GM21576 (cell line): ENCODE results near the gene AKT3.
"Not testable (repeated sequence)": the region's sequence is repeated elsewhere in the genome, so short reads cannot be mapped to it uniquely, and the experiment has no call there.

Experiments
- ATAC-seq: cut with Tn5 transposase; IDR thresholded peaks from one replicate; pipeline ENCODE4 v1.9.1; 2021; ENCODE audit warnings: mild to moderate bottlenecking, moderate library complexity; ENCODE audit not compliant: unreplicated experiment

The AKT3 gene

DNA sequence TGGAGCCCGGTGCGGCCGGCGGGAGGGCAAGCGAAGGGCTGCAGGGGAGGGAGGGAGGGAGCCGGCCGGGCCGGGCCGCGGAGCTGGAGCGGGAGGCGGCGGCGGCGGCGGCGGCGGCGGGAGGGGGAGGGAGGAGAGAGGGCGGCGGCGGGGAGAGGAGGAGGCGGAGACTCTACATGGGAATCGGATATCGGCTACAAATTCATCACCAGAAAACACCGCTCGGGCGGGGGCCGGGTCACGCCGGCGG lies at the start of gene AKT3:
Gene AKT3, minus strand, starts transcription at position 42 of the 250 bp plus-strand sequence. CDS start 7,073 bp downstream, outside the sequence.
- peak; percentile 51 for ATAC-seq

DNA sequence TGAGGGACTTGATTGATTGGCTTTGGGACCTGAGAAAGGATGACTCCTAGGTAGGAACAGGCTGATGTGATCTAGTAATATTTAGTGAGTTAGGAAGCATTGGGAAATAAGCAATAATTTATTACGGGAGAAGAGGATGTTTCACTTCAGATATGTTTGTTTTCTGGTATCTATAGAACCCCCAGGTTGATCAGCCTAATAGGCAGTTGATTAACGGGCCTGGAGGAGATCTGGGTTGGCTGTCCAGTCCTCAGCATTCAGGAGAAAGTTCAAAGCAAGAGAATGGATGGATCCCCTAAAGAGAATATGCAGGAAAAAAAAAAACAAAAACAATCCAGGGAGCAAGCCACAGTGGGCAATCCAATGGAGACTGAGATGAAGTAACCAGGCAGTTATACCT lies 48.2 kb upstream of the AKT3 start:
- no peak for ATAC-seq

DNA sequence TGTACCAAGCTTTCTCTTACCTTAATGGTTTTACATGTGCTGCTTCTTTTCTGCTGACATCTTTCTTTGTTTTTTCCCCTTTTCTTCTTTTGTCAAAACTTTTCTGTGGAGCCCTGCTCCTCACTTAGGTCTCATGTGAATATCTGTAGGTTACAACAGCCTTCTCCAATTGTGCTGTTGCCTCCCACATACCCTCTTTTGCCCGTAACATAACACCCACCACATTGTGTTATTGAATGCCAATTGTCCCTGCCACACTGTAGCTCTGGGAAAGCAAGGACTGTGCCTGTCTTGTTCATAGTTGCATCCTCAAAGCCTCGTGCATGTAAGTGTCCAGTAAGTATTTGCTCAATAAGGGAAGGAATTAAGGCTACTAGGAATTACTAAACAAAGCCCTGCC lies 46.3 kb upstream of the AKT3 start:
- ATAC-seq, result no peak

DNA sequence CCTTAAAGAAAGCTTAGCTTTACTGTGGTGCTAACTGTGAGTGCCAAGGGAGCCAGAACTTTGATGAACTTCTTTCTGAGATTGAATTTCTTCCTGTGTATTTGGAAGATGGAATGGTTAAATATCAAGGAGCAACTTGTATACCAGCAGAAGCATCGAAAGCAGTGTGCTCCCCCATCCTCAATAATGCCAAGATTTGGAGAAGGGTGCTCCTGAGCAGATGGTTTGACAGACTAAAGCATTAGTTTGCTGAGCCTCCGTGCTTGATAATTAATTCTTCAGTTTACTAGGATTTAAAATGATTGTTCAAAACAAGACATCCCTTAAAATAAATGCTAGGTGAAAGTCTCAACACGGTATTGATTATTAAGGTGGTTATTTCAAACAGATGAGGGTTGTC lies 42.4 kb upstream of the AKT3 start:
- ATAC-seq, result no peak

DNA sequence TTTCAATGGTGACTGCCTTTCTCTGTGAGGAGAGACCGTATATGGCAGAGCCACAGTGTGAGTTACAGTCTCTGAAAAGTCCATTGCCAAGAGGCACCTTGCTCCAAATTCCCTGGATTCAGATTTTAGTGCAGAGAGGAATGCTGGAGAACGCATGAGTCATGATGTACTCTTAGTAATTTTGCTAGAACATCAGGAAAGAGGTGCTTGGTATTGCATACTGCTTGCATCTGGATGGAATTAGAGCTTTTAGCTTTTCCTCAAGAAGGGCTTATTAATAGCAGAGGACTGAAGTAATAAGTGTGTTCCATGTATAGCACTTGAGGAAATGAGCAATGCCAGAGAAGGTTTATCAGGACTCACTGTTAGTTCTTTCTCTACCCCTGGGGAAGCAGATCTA lies 40.5 kb upstream of the AKT3 start:
- ATAC-seq, result no peak

DNA sequence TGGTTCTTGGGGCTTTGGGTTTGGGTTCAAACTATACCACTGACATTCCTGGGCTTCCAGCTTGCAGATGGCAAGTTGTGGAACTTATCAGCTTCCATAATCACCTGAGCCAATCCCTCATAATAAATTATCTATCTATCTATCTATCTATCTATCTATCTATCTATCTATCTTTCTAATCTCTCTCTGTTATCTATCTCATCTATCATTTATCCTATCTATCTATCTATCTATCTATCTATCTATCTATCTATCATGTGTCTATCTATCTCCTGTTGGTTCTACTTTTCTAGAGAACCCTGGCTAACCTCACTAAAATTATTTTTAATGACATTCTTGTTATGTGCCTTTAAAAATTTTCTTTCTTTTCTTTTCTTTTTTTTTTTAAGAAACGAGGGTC lies 35.8 kb upstream of the AKT3 start:
- no peak for ATAC-seq

DNA sequence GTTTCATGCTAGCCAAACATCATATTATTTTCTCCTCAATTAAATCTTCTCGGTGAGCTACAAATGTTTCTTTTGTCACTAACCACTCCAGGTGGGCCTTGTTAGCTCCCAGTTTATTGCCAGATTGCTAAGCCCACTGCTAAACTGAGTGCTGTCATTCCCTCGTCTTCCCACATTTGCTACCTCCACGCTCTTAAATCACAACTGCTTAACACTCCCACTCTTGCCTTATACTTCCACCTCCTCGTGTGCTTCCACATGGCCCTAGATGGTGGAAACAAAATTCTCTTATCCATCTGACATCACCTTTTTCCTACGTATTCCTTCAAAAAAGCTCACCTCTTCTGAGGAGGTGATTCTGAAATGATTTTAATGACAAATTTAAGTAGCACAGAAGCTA lies 34.6 kb upstream of the AKT3 start:
- no peak for ATAC-seq

DNA sequence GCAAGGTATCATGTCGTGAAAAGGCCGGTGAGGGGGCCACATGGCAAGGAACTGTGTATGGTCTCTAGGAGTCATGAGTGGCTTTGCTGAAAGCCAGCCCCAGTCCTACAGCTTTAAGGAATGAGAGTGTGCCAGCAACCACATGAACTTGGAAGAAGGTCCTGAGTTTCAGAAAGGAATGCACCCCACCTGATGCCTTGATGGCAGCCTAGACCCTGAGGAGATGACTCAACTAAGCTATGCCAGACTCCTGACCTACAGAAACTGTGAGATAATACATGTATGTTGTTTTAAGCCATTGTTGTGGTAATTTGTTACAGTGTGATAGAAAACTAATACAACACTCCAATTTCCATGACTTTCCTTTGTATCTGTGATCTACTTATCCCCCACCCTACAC lies 33.5 kb upstream of the AKT3 start:
- no peak for ATAC-seq

DNA sequence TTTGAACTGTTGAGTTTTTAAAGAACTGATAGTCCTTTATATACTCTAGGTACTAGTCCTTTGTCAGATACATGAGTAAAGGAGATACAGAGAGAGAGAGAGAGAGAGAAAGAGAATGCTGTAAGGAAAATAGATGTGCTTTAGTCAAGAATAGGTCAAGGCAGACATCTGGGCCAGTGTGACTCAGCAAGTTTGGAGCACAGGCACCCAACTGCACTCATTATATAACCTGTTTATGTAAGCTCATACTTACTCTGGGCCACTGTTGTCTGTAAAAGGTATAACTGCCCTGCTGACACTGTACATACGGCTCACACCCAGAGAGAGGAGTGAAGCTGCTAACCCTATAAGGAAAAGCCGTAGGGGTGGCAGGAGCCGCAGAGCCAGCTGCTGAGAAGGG lies 32.2 kb upstream of the AKT3 start:
- ATAC-seq, result no peak

DNA sequence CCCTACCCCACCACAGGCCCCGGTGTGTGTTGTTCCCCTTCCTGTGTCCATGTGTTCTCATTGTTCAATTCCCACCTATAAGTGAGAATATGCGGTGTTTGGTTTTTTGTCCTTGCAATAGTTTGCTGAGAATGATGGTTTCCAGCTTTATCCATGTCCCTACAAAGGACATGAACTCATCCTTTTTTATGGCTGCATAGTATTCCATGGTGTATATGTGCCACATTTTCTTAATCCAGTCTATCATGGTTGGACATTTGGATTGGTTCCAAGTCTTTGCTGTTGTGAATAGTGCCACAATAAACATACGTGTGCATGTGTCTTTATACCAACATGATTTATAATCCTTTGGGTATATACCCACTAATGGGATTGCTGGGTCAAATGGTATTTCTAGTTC lies 27.0 kb upstream of the AKT3 start:
- not testable (repeated sequence) for ATAC-seq

DNA sequence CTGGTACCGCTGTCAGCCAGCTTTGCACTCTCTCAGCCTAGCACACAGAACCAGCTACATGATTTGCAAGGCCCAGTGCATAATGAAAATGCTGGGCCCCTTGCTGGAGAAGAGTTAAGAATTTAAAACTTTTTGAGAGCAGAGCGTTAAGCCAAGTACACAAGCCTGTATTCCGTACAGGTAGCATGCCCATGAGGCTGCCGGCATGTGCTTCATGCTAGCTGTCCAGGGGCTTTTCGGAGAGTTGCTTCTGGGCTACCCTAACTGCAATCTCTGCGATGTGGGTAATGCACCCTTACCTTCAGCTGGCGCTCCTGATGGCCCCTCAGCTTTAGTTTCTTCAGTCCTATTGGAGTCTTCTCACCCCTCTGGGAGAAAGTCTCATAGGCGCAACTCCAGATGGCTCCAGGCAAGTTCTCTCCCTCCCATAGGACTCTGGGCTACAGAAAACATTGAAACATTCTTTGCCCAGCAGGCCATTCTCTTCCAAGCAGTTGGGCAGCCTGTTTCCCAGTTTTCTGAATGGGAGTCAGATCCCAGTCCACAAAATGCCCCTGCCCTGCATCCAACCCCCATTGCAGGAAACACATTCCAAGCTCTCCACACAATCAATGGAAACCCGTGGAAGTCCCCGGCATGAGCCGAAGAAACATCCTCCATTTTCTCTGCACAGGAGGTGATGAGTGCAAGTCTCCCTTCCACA lies 5.7 kb upstream of the AKT3 start:
- ATAC-seq, result no peak

DNA sequence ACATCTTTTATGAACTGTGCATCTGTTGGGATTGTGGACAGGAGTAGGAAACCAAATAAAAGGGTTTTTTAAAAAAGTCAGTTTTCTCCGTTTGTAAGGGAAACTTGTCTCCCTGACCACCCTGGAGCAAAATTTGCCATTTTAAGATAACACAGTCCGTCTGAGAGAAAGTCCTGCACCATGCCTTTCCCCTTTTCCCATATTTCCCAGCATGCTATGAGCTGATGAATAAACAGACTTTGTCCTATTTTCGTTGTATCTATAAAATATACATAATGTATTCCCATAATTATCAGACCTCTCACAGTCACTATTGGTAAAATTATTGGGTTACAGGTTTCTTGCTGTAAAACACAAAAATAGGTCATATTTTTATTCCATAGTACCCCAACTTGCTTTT lies 1.7 kb upstream of the AKT3 start:
- no peak for ATAC-seq

DNA sequence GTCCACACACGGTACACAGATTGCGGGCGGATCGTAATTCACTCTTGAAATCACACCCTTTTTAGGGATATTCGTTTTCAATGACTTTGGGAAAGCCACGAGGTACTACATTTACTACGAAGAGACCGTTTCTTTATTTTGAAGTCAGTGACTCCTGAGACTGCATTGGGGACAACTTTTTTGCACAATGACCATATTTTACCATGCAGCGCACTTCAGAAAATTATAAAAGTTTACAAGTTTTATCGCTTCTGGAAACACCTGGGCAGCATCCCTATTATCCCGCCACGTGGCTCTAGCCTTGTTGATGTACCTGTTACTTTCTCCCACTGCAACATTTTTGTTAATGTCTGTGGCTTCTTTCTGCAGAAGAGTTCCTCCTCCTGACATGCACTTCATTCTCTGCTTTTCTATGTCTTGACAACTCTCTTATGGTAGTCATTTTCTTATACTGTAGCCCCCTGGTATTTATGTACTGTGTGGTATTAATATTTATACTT lies 1.3 kb upstream of the AKT3 start:
- ATAC-seq, result no peak

DNA sequence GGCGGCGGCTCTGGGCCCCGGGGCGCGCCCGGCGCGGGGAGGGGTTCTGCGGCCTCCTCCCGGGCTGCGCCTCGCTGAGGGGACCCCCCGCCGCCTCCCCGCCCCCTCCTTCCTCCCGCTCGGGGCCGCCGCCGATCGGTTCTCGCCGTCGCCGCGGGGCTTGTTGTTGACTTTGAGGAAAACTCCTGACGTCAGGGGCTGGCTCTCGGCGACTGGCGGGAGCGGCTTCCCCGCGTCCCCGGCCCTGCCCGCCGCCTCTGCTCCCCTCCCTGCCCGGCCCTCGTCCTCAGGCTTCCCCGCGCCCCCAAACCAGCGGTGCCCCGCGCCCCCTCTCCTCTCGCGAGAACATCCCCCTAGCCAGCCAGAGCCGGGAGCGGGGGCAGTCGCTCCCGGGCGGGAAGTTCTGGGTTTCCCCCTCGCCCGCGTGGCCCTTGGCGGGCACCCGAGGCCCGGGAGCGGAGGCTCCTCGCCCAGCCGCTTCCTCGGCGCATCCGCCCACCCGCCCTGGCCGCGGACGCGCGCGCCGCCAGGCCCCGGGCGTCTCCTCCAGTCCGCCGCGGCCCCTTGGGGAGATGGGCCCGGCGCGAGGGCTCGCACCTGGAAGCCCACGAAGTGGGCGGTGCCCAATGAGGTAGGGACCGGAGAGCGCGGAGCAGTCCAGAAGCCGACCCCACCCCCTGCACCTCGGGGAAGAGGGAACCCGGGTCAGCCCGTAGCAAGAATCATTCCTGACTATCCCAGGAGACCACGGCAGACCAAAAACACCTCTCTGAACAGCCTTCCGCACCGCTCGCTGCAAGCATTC lies 611 bp upstream of the AKT3 start:
- ATAC-seq, result peak; percentile 41

DNA sequence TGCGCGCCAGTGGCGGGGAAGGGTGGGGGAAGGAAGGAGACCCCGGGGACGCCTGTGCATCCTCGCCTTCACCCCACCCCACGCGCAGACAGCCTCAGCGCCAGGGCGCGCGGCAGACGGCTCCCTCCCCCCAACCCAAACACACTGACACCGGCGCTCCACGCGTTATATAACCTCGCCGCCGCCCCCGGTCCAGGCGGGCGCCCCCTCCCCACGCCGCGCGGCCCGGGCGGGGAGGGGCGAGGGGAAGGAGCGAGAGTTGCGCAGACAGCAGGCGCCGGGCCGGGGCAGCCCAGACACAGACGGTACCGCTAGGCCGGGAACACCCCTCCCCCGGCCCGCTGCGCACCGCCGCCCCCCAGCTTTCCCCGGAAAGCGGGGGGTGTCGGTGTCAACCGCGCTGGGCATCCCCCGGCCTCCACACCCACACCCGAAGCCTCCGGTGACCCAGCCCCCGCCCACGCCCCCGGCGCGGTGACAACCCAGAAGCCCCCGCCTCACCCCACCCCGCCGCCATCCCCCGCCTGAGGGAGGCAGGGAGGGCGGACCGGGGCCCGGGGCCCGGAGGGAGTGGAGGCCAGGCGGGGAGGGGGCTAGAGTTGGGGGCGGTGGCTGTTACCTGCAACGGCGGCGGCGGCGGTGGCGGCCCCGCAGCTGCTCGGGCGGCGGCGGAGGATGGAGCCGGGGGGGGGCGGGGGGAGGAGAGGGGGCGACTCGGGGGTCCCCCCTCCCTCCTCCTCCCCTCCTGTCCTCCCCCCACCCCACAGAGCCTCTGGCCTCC lies 432 bp downstream of the AKT3 start:
- peak; percentile 20 for ATAC-seq

DNA sequence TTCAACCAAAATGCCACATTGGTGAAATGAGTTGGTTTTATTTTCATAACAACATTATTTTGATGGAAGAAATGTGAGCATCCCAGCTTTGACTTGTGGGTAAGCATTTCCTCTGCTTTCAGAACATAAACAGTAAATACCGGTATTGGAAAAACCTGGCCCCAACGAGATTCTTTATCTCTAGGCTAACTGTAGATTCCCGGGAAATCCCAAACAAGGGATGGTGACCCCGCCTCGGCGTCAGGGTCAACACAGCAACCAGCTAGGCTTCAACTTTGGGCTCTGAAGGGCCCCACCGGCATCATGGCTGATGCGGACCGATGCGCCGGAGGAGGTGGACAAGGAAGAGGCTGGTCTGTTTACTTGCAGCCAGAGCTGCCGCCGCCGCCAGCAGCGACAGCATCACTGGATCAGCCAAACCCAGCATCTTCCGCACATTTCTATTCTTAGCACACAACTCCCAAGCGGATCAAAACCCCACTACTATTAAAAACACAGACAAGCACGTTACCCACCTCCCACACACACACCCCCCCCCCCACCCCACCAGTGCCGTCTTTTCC lies 1.1 kb downstream of the AKT3 start:
- peak; percentile 24 for ATAC-seq

DNA sequence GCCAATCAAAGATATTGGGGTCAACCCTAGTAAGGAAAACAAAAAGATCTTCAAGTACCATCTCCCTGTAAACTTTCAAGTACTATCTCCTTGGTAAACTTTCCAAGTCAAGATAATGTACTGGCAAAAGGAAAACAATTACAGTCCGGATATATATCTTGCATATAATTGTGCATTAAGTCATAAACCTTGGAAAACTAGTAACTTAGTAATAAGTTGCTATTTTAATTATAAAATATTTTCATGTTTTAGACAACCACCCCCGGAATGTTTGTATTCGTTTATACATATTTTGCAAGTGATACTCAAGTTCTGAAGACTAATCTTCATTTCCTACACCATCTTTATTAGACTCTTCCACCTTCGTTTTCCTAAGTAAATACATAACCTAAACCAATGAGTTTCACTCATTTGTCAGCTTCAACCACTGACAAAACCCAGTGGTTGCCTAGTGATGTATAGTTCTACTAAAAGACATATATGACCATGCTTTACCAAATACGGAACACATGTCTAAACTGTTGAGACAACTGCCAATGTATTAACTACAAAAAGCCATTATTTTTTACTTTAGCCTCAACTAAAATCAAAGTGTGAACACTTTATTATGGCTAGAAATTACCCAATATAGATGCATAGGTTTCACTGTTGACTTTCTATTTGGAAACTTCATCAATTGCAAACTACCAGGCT lies 1.7 kb downstream of the AKT3 start:
- no peak for ATAC-seq

DNA sequence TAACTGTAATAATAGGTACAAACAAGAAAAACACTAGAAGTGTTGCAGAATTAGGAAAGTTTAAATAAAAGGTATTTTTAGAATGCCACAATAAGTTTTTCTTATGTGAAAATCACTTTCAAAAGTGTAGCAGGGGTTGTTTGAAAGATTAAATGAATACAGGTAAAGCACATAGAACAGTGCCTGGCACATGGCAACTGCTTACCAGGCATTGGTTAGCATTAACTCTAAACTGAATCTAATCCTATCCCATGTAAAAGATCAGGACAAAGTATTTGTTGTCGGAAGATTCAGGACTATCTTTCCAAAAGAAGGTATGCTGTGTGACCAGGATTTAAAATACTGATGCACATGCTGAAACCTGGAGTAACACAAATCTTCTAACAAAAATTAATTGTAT lies 3.3 kb downstream of the AKT3 start:
- no peak for ATAC-seq

DNA sequence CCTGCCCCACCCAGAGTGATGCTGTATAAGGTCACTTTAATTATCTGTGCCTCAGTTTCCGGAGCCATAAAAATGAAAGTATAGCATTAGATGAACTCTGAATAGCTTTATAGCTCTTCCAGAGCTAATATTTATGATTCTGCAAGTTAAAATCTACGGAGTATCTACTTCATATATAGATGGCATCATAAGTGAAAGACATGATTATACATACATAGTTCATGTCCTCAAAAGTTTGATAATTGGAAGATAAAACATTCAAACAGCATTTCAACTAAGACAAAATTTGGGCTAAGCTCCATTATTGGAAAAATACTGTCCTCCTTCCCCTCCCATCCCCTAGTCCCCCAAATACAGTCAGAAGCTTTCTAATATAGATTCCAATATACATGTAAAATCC lies 4.2 kb downstream of the AKT3 start:
- ATAC-seq, result no peak

DNA sequence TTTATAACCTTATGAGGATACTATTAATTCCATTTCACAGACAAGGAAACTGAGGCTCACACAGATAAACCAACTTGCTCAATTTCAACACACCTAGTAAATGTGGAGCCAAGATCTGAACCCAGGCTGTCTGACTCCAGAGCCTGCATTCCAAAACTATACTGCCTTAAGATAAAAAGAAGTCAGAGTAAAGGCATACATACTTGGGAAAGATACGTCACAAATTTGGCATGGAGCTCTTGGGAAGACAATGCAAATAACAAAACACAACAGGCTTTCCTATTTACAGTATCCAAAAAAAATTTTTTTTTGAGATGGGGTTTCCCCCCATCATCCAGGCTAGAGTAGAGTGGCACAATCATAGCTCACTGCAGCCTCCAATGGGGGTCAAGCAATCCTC lies 5.9 kb downstream of the AKT3 start:
- ATAC-seq, result no peak

DNA sequence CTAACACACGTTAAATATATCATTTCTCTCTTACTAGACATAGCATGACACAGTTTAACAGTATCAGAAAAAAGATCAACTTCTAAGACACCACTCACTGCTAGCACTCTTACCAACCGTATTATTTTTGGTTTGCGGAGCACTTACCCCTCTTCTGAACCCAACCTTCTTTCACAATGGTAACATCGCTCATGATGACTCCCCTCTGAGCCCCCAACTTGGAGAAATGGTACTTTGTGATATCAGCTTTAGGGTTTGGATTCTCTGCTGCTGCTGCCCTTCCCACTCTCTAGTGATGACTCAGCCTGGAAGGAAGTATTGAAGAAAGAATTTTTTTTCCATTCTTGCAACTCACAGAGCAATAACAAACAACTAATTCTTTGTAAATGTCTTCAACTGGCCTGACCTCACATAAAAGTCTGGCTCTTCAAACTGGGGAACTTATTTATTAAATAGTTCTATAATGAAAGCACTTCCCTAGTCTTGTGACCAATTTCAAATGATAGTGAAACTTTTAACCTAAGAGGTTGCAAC lies 7.0 kb downstream of the AKT3 start:
- ATAC-seq, result no peak
